ENCODE results near the gene HIVEP2. TPM values are rescaled to one million over a fixed set of nuclear protein-coding genes. Genes with fewer than 3 reads are reported as not detected.

HIVEP2 gene
- total RNA-seq, 1 donor from 2014 or later = 12.3 TPM

- no peak for TF ChIP-seq CTCF (conservative IDR thresholded peaks at IDR 0.05; ENCODE audit: low read depth, low read length)
- no peak for DNase-seq (ENCODE audit: low read depth)
- H3K4me3 ChIP-seq (ENCODE audit: low read depth, low read length) = no peak overlapping the region
These were observed 157.6 kb downstream of the HIVEP2 start for GRCh38 chr6:142787422-142787821.

DNA sequence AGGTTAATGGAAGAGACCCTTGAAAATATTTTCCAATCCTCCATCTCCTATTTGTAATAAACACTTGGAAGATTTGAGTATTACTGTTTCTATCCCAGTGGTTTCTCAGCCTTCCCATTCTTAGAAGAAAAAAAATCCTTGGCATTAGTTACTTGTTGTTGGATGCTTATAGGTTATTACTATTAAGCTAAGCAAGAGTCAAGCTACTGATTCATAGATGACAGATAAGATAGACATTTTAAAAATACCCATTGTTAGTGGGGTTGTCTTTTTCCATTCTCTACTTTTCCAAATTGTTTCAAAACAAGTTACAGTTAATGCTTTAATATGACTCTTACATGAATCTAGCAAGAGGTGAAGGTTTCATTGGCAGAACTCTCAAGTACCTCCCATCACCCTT is 158.5 kb downstream of the HIVEP2 start:
- no peak for TF ChIP-seq CTCF (conservative IDR thresholded peaks at IDR 0.05; ENCODE audit: low read depth, low read length)
- H3K4me3 ChIP-seq (ENCODE audit: low read depth, low read length) = no peak overlapping the region
- no peak for DNase-seq (ENCODE audit: low read depth)

GRCh38 chr6:142784344-142784743 is 160.6 kb downstream of the HIVEP2 start:
- no peak overlapping the region for H3K4me3 ChIP-seq (ENCODE audit: low read depth, low read length)
- TF ChIP-seq CTCF (conservative IDR thresholded peaks at IDR 0.05; ENCODE audit: low read depth, low read length) = no peak
- no peak for DNase-seq (ENCODE audit: low read depth)

DNA sequence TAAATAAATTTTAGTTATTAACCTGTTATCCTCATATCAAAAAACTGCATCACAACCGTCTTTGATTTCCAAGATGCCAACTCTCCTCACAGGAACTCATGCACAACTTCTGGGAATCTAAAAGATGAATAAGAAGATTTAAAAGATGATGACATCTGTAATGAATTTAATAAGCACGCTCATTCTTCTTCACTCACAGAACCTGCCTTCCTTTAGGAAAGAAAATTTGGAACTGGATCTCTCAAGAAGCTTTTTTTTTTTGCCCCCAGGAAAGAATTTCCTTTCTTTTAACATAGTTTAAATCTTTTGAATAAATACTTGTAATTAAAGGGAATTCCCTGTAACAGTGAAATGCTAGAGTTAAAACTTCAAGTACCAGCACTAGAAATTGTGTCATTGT is 161.5 kb downstream of the HIVEP2 start:
- TF ChIP-seq CTCF (conservative IDR thresholded peaks at IDR 0.05; ENCODE audit: low read depth, low read length) = no peak
- H3K4me3 ChIP-seq (ENCODE audit: low read depth, low read length) = no peak overlapping the region
- DNase-seq (ENCODE audit: low read depth) = no peak

DNA sequence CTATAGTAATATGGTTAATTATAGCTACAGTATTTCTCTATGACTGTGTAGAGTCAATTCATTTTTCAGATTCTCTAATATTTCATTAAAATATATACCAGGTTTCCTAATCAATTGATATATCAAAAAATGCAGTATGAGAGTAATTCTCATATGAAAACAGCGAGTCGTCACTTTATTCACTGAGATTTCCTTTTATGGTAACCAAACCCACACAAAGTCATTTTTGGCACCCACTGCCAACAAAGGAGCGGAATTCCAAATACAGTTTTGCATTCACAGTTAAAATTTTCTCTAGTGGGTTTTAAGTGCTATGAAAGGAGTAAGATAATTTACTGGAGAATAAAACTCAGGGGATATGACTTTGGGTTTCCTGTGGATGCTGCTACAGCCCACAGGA is 163.8 kb downstream of the HIVEP2 start:
- DNase-seq (ENCODE audit: low read depth) = no peak
- TF ChIP-seq CTCF (conservative IDR thresholded peaks at IDR 0.05; ENCODE audit: low read depth, low read length) = no peak
- no peak overlapping the region for H3K4me3 ChIP-seq (ENCODE audit: low read depth, low read length)

GRCh38 chr6:142773859-142774648 is 170.9 kb downstream of the HIVEP2 start:
- no peak for TF ChIP-seq CTCF (conservative IDR thresholded peaks at IDR 0.05; ENCODE audit: low read depth, low read length)
- no peak overlapping the region for H3K4me3 ChIP-seq (ENCODE audit: low read depth, low read length)
- DNase-seq (ENCODE audit: low read depth) = no peak

DNA sequence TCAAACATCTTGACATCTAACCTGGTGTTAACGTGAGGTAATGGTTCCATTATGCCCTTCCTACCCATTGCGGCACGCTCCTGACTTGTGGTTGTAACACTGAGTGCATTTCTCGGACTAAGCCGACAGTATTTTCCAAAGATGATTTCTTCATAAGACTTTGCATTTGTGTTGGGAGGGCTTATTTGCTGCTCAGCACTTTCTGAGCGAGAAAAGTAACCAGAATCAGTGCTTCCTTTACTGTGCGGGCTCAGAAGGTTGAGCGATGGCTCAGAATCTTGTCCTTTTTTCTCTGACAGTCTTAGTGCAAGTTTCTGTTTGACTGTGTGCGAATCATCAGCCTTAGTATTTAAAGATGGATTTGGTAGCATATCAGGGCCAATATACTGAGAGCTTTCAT is 171.7 kb downstream of the HIVEP2 start:
- no peak for TF ChIP-seq CTCF (conservative IDR thresholded peaks at IDR 0.05; ENCODE audit: low read depth, low read length)
- DNase-seq (ENCODE audit: low read depth) = no peak
- H3K4me3 ChIP-seq (ENCODE audit: low read depth, low read length) = no peak overlapping the region

Data from epithelial cell of proximal tubule (primary cell).